HG02610 (cell line): ENCODE measurements around the gene AP2M1.

Source experiments
- ATAC-seq: cut with Tn5 transposase; IDR thresholded peaks from one replicate; pipeline ENCODE4 v1.9.1; 2021; ENCODE audit warnings: mild to moderate bottlenecking, moderate library complexity; ENCODE audit not compliant: unreplicated experiment

Gene AP2M1

GRCh38 chr3:184218814-184219213, 44.2 kb downstream of the AP2M1 start:
- no peak for ATAC-seq

GRCh38 chr3:184222521-184222920, 47.9 kb downstream of the AP2M1 start:
- no peak for ATAC-seq

- no peak for ATAC-seq
These were observed 49.3 kb downstream of the AP2M1 start for GRCh38 chr3:184223946-184224345.

GRCh38 chr3:184227481-184227935, 52.9 kb downstream of the AP2M1 start:
- peak; percentile 35 for ATAC-seq

GRCh38 chr3:184228376-184229137, 53.9 kb downstream of the AP2M1 start:
- ATAC-seq = no peak

- ATAC-seq = peak; percentile 66
These were observed 54.9 kb downstream of the AP2M1 start, which contains the start of gene VWA5B2 for GRCh38 chr3:184229394-184230080. Gene VWA5B2 (plus strand): TSS chr3:184229585. CDS start chr3:184230529, 944 bp downstream.

- no peak for ATAC-seq
These were observed 55.5 kb downstream of the AP2M1 start for GRCh38 chr3:184230081-184230602.

- no peak for ATAC-seq
These were observed 56.2 kb downstream of the AP2M1 start for GRCh38 chr3:184230603-184231528.

- ATAC-seq = no peak
These were observed 57.0 kb downstream of the AP2M1 start for GRCh38 chr3:184231671-184232070.

- ATAC-seq = no peak
These were observed 58.6 kb downstream of the AP2M1 start for GRCh38 chr3:184233127-184233843.
